Hippocampal formation (tissue), 2 donors: Measurements from ENCODE around the gene MRPL39.
"Not testable (repeated sequence)": the region's sequence is repeated elsewhere in the genome, so short reads cannot be mapped to it uniquely, and the experiment has no call there.

ENCODE experiments used
- DNase-seq, 2 donors: peaks; one replicate each; lab custom pipeline; 2025; lab: John Stamatoyannopoulos, UW

Gene MRPL39

GRCh38 chr21:25607151-25608043 lies at the start of gene MRPL39:
TSS of gene MRPL39 (minus strand) at chr21:25607481. CDS start at chr21:25607475, 6 bp downstream.
- peak; percentile 72 to 82 for DNase-seq

GRCh38 chr21:25656412-25656811 lies 49.1 kb upstream of the MRPL39 start:
- DNase-seq, result no peak

GRCh38 chr21:25649146-25649545 lies 41.9 kb upstream of the MRPL39 start:
- no peak for DNase-seq

- DNase-seq, result no peak
Observed at GRCh38 chr21:25647647-25648046, 40.4 kb upstream of the MRPL39 start.

GRCh38 chr21:25646474-25646873 lies 39.2 kb upstream of the MRPL39 start:
- no peak for DNase-seq

- DNase-seq, result no peak
Observed at GRCh38 chr21:25643486-25643885, 36.2 kb upstream of the MRPL39 start.

GRCh38 chr21:25640943-25641292 lies 33.6 kb upstream of the MRPL39 start:
- no peak for DNase-seq

GRCh38 chr21:25640202-25640942 lies 33.1 kb upstream of the MRPL39 start:
- DNase-seq, result peak in 1 of 2 donors; percentile 22

- peak in 1 of 2 donors; percentile 38 for DNase-seq
Observed at GRCh38 chr21:25639551-25640201, 32.4 kb upstream of the MRPL39 start.

GRCh38 chr21:25638660-25639550 lies 31.6 kb upstream of the MRPL39 start, which contains the start of gene JAM2:
TSS of gene JAM2 (plus strand) at chr21:25639258. CDS start at chr21:25639822, 564 bp downstream.
- peak in 1 of 2 donors; percentile 56 for DNase-seq

- DNase-seq, result no peak
Observed at GRCh38 chr21:25637851-25638659, 30.8 kb upstream of the MRPL39 start.

- DNase-seq, result no peak
Observed at GRCh38 chr21:25636727-25637126, 29.4 kb upstream of the MRPL39 start.

GRCh38 chr21:25635310-25635709 lies 28.0 kb upstream of the MRPL39 start:
- no peak for DNase-seq

- no peak for DNase-seq
Observed at GRCh38 chr21:25632296-25632695, 25.0 kb upstream of the MRPL39 start.

- DNase-seq, result no peak
Observed at GRCh38 chr21:25626757-25627156, 19.5 kb upstream of the MRPL39 start.

- not testable (repeated sequence) for DNase-seq
Observed at GRCh38 chr21:25625776-25626555, 18.7 kb upstream of the MRPL39 start.

- DNase-seq, result no peak
Observed at GRCh38 chr21:25625036-25625435, 17.8 kb upstream of the MRPL39 start.

- DNase-seq, result no peak
Observed at GRCh38 chr21:25624511-25624910, 17.2 kb upstream of the MRPL39 start.

GRCh38 chr21:25619198-25619597 lies 11.9 kb upstream of the MRPL39 start:
- no peak for DNase-seq

GRCh38 chr21:25615880-25616279 lies 8.6 kb upstream of the MRPL39 start:
- DNase-seq, result no peak
